Suprapubic skin (tissue), 3 donors: Measurements from ENCODE around the gene DPYD.

ENCODE experiments used
- POLR2AphosphoS5 ChIP-seq, 3 donors: sonication (generic); formaldehyde crosslinking; IDR thresholded peaks; one replicate each; pipeline ENCODE4 v1.6.1; 2017; ENCODE audit warnings: antibody characterized with exemption in 3 of 3
- TF ChIP-seq, protein P1 (sequence below), 2 donors: fragments of 200-600 bp in 1 of 2; fragments of 450-650 bp in 1 of 2; sonication (generic) in 1 of 2; IDR thresholded peaks; one replicate each; pipeline ENCODE4 v1.5.1; 2016 to 2019; ENCODE audit warnings: antibody characterized with exemption in 2 of 2, mild to moderate bottlenecking in 1 of 2, moderate library complexity in 1 of 2

DNA sequence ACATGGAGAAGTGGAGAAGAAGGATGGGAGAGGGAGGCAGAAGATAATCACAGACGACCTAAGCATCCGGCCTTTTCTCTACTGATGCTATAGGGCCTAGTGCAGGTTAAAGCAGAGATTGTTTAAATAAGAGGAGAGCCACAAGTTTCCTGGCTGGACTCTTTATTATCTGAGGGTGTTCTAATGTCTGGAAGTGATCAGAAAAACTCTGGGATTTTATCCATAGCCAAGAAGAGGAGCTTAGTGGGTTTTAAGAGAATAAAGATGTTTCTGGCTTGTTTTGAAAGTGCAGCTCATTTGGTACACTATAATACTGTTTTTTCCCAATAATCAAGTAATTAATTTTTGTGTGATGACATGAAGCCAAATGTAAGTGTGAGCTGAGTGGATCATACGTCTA is 780.2 kb downstream of the DPYD start:
- TF ChIP-seq, protein P1, sequence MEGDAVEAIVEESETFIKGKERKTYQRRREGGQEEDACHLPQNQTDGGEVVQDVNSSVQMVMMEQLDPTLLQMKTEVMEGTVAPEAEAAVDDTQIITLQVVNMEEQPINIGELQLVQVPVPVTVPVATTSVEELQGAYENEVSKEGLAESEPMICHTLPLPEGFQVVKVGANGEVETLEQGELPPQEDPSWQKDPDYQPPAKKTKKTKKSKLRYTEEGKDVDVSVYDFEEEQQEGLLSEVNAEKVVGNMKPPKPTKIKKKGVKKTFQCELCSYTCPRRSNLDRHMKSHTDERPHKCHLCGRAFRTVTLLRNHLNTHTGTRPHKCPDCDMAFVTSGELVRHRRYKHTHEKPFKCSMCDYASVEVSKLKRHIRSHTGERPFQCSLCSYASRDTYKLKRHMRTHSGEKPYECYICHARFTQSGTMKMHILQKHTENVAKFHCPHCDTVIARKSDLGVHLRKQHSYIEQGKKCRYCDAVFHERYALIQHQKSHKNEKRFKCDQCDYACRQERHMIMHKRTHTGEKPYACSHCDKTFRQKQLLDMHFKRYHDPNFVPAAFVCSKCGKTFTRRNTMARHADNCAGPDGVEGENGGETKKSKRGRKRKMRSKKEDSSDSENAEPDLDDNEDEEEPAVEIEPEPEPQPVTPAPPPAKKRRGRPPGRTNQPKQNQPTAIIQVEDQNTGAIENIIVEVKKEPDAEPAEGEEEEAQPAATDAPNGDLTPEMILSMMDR (IDR thresholded peaks at IDR 0.05), result no peak
- no peak for TF ChIP-seq POLR2AphosphoS5 (IDR thresholded peaks at IDR 0.05)
